Esophagus squamous epithelium (tissue), 5 donors: ENCODE data around the gene IKZF5. TPM values are rescaled to one million over a fixed set of nuclear protein-coding genes. Genes with fewer than 3 reads are reported as not detected.

Experiments
- DNase-seq: peaks from one replicate; lab custom pipeline; 2025; lab: John Stamatoyannopoulos, UW
- H3K27ac ChIP-seq, 4 donors: fragments of 200-600 bp; sonication (generic); one replicate each; pipeline ENCODE4 v1.5.1; 2016 to 2019; ENCODE audit warnings: mild to moderate bottlenecking in 1 of 4
- H3K27me3 ChIP-seq, 4 donors: fragments of 200-600 bp; sonication (generic); 1 replicate in 3 of 4; 2 replicates in 1 of 4; pipeline versions ENCODE4 v1.5.1 to v1.6.0; 2017 to 2021; ENCODE audit warnings: antibody characterized with exemption in 1 of 4
- H3K36me3 ChIP-seq, 3 donors: fragments of 200-600 bp; sonication (generic); one replicate each; pipeline ENCODE4 v1.5.1; 2016 to 2019
- H3K4me1 ChIP-seq, 3 donors: fragments of 200-600 bp; sonication (generic); one replicate each; pipeline ENCODE4 v1.5.1; 2017 to 2019
- H3K4me3 ChIP-seq, 4 donors: fragments of 200-600 bp; sonication (generic); 1 replicate in 3 of 4; 2 replicates in 1 of 4; pipeline ENCODE4 v1.5.1; 2016 to 2019; ENCODE audit warnings: mild to moderate bottlenecking in 2 of 4, moderate library complexity in 1 of 4
- H3K9me3 ChIP-seq, 3 donors: fragments of 200-600 bp; sonication (generic); one replicate each; pipeline ENCODE4 v1.5.1; 2016 to 2019
- POLR2A ChIP-seq, 4 donors: fragments of 450-650 bp; IDR thresholded peaks; one replicate each; pipeline ENCODE4 v1.6.1; 2017; ENCODE audit warnings: antibody characterized with exemption in 4 of 4, mild to moderate bottlenecking in 4 of 4, moderate library complexity in 3 of 4
- WGBS, 2 donors: methylation state at CpG; one replicate each; pipeline ENCODE4 v1.1.5; 2018; 5-methylcytosine and 5-hydroxymethylcytosine counted together
- intact Hi-C: fragments of 100-400 bp; cut with DNase I; formaldehyde crosslinking; loops from one replicate; pipeline ENCODE4 v1.15.0; 2022
- total RNA-seq, 4 donors: library from RNA; depleted of rRNA; stranded (reverse); fragments of >200 nt; gene quantifications; one replicate each; pipeline ENCODE4 v1.1.0, GENCODE V29; 2016
- TF ChIP-seq, protein P1 (sequence below), 6 experiments: fragments of 450-650 bp in 4 of 6; fragments of 200-600 bp in 2 of 6; sonication (generic) in 2 of 6; IDR thresholded peaks; one replicate each; pipeline ENCODE4 v1.5.1; 2016 to 2019; ENCODE audit warnings: antibody characterized with exemption in 6 of 6, mild to moderate bottlenecking in 4 of 6, moderate library complexity in 4 of 6
- donor health status: DM: yes; HTN: yes; CAD: no.

IKZF5 gene
- total RNA-seq, 4 donors from 2014 or later = 2.9 to 12.0 (median 5.7) TPM

DNA sequence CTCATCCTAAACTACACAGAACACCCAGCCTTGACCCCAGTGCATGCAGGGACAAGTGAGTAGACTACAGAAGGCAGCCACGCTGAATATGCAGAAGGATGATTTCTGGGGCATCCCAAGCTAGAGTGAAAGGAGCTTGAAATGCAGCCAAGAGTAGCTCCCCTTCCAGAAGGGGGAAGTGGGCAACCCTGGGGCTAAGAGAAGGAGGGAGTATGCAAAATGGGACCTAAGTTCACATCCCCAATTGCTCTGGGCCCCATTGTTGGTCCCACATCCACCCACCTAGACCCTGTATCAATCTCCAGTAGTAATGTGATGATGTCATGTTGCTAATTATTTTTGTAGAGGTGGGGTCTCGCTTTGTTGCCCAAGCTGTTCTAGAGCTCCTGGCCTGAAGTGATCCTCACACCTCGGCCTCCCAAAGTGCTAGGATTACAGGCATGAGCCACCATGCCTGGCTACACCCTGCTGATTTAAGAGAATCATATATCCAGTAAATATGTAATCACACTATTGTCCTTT lies 34.0 kb downstream of the IKZF5 start:
- no peaks in the 10 kb centered on the region for H3K27me3 ChIP-seq
- WGBS, 2 donors = 48 to 67% methylated on average over 3 of the region's 3 CpGs
- DNase-seq = no peak
- H3K4me1 ChIP-seq = peaks cover under 1 to 4% (median 2%) of the 10 kb centered on the region in 3 donors
- TF ChIP-seq POLR2A (IDR thresholded peaks at IDR 0.05) = no peak
- TF ChIP-seq, protein P1, sequence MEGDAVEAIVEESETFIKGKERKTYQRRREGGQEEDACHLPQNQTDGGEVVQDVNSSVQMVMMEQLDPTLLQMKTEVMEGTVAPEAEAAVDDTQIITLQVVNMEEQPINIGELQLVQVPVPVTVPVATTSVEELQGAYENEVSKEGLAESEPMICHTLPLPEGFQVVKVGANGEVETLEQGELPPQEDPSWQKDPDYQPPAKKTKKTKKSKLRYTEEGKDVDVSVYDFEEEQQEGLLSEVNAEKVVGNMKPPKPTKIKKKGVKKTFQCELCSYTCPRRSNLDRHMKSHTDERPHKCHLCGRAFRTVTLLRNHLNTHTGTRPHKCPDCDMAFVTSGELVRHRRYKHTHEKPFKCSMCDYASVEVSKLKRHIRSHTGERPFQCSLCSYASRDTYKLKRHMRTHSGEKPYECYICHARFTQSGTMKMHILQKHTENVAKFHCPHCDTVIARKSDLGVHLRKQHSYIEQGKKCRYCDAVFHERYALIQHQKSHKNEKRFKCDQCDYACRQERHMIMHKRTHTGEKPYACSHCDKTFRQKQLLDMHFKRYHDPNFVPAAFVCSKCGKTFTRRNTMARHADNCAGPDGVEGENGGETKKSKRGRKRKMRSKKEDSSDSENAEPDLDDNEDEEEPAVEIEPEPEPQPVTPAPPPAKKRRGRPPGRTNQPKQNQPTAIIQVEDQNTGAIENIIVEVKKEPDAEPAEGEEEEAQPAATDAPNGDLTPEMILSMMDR (IDR thresholded peaks at IDR 0.05) = no peak
- no peak overlapping the region for H3K4me3 ChIP-seq
- no peaks in the 10 kb centered on the region for H3K9me3 ChIP-seq
- H3K27ac ChIP-seq = no peak overlapping the region
- intact Hi-C loops = no loop called here
- H3K36me3 ChIP-seq = no peaks in the 10 kb centered on the region

DNA sequence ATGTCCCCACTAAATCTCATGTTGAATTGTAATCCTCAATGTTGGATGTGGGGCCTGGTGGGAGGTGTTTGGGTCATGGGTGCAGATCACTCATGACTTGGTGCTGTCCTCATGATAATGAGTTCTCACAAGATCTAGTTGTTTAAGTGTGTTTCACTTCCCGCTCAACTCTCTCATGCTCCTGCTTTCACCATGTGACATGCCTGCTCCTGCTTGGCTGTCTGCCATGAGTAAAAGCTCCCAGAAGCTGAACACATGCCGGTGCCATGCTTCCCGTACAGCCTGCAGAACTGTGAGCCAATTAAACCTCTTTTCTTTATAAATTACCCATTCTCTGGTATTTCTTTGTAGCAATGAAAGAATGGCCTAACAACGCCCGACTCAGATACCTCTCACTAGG lies 34.6 kb downstream of the IKZF5 start:
- H3K36me3 ChIP-seq = no peaks in the 10 kb centered on the region
- no peak for DNase-seq
- no peaks in the 10 kb centered on the region for H3K4me1 ChIP-seq
- intact Hi-C loops = no loop called here
- no peaks in the 10 kb centered on the region for H3K27me3 ChIP-seq
- no peak for TF ChIP-seq POLR2A (IDR thresholded peaks at IDR 0.05)
- TF ChIP-seq, protein P1 (IDR thresholded peaks at IDR 0.05) = no peak
- H3K9me3 ChIP-seq = no peaks in the 10 kb centered on the region
- no peak overlapping the region for H3K4me3 ChIP-seq
- 49 to 62% methylated on average over 5 of the region's 5 CpGs for WGBS, 2 donors
- H3K27ac ChIP-seq = no peak overlapping the region

- WGBS, 2 donors = 75 to 77% methylated on average over 3 of the region's 3 CpGs
- H3K4me3 ChIP-seq = no peak overlapping the region
- H3K27me3 ChIP-seq = peaks cover 0 to 5% (median 0%) of the 10 kb centered on the region in 4 donors
- no peak overlapping the region for H3K27ac ChIP-seq
- intact Hi-C loops = no loop called here
- no peaks in the 10 kb centered on the region for H3K36me3 ChIP-seq
- H3K9me3 ChIP-seq = peaks cover 0 to 11% (median 7%) of the 10 kb centered on the region in 3 donors
- no peak for TF ChIP-seq POLR2A (IDR thresholded peaks at IDR 0.05)
- TF ChIP-seq, protein P1 (IDR thresholded peaks at IDR 0.05) = no peak
- H3K4me1 ChIP-seq = no peaks in the 10 kb centered on the region
- DNase-seq = no peak
Measured at GRCh38 chr10:122968698-122969097, 39.9 kb downstream of the IKZF5 start.

DNA sequence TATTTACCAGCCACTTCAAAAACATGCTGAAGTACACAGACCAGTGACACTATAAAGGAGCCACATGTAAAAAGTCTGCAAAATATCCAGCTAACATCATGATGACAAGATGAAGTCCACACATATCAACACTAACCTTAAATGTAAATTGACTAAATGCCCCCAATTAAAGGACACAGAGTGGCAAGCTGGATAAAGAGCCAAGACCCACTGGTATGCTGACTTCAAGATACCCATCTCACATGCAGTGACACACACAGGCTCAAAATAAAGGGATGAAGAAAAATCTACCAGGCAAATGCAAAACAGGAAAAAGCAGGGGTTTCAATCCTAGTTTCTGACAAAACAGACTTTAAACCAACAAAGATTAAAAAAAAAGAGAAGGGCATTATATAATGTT lies 41.7 kb downstream of the IKZF5 start:
- Histone ChIP-seq H3K27me3 (peaks cover 0 to 5% (median 0%) of the 10 kb centered on the region in 4 donors), H3K36me3 (no peaks in the 10 kb centered on the region), H3K27ac (no peak overlapping the region), H3K4me1 (no peaks in the 10 kb centered on the region), H3K4me3 (no peak overlapping the region), H3K9me3 (peaks cover 0 to 11% (median 7%) of the 10 kb centered on the region in 3 donors)
- DNase-seq = no peak
- TF ChIP-seq, protein P1 (IDR thresholded peaks at IDR 0.05) = no peak
- TF ChIP-seq POLR2A (IDR thresholded peaks at IDR 0.05) = no peak
- intact Hi-C loops = no loop called here

- intact Hi-C loops = no loop called here
- Histone ChIP-seq H3K27ac (no peak overlapping the region), H3K36me3 (no peaks in the 10 kb centered on the region), H3K9me3 (peaks cover 0 to 9% (median 5%) of the 10 kb centered on the region in 3 donors), H3K27me3 (peaks cover 0 to 5% (median 0%) of the 10 kb centered on the region in 4 donors), H3K4me1 (no peaks in the 10 kb centered on the region), H3K4me3 (no peak overlapping the region)
- TF ChIP-seq, protein P1 (IDR thresholded peaks at IDR 0.05) = no peak
- TF ChIP-seq POLR2A (IDR thresholded peaks at IDR 0.05) = no peak
- DNase-seq = no peak
- WGBS, 2 donors = 52 to 82% methylated on average over 3 of the region's 3 CpGs
Measured at GRCh38 chr10:122962405-122962804, 46.2 kb downstream of the IKZF5 start.
